Measurements from ENCODE around the gene RASGRF1. TPM values are rescaled to one million over a fixed set of nuclear protein-coding genes. Genes with fewer than 3 reads are reported as not detected.
A peak's percentile ranks its signal among the peaks of the same experiment; 100 is the strongest.
"Not testable (repeated sequence)": the region's sequence is repeated elsewhere in the genome, so short reads cannot be mapped to it uniquely, and the experiment has no call there.

RASGRF1 gene
- total RNA-seq, 1 donor from 2014 or later = not detected

- DNase-seq; ATAC-seq; intact Hi-C loops (cut with micrococcal nuclease): not testable (repeated sequence)
Observed at GRCh38 chr15:78995161-78995560, 95.4 kb downstream of the RASGRF1 start.

GRCh38 chr15:78993931-78994530, 96.5 kb downstream of the RASGRF1 start:
- DNase-seq (peak; percentile 15), ATAC-seq (no peak)
- intact Hi-C loops (cut with micrococcal nuclease) = no loop called here

- ATAC-seq (no peak), DNase-seq (peak; percentile 2)
- intact Hi-C loops (cut with micrococcal nuclease) = no loop called here
Observed at GRCh38 chr15:78993257-78993930, 97.2 kb downstream of the RASGRF1 start.

- ATAC-seq (no peak), DNase-seq (peak; percentile 19)
- intact Hi-C loops (cut with micrococcal nuclease) = no loop called here
Observed at GRCh38 chr15:78992416-78993256, 97.9 kb downstream of the RASGRF1 start.

- ATAC-seq = no peak
- intact Hi-C loops (cut with micrococcal nuclease) = no loop called here
- DNase-seq = no peak
Observed at GRCh38 chr15:78991879-78992278, 98.7 kb downstream of the RASGRF1 start.

- no peak for ATAC-seq
- DNase-seq = peak; percentile 16
- intact Hi-C loops (cut with micrococcal nuclease) = no loop called here
Observed at GRCh38 chr15:78991476-78991875, 99.1 kb downstream of the RASGRF1 start.

GRCh38 chr15:78990278-78990677, 100.3 kb downstream of the RASGRF1 start:
- intact Hi-C loops (cut with micrococcal nuclease) = no loop called here
- no peak for DNase-seq
- no peak for ATAC-seq

GRCh38 chr15:78989701-78990240, 100.8 kb downstream of the RASGRF1 start:
- no peak for DNase-seq
- intact Hi-C loops (cut with micrococcal nuclease) = no loop called here
- ATAC-seq = no peak

- ATAC-seq (peak; percentile 79), DNase-seq (peak; percentile 58)
- intact Hi-C loops (cut with micrococcal nuclease) = no loop called here
Observed at GRCh38 chr15:78988361-78988911, 102.1 kb downstream of the RASGRF1 start.

GRCh38 chr15:78987556-78988360, 102.8 kb downstream of the RASGRF1 start:
- no peak for ATAC-seq
- intact Hi-C loops (cut with micrococcal nuclease) = no loop called here
- DNase-seq = no peak

- DNase-seq = no peak
- intact Hi-C loops (cut with micrococcal nuclease) = no loop called here
- ATAC-seq = no peak
Observed at GRCh38 chr15:78985859-78986475, 104.6 kb downstream of the RASGRF1 start.

- DNase-seq (no peak), ATAC-seq (no peak)
- intact Hi-C loops (cut with micrococcal nuclease) = no loop called here
Observed at GRCh38 chr15:78984041-78984440, 106.5 kb downstream of the RASGRF1 start.

GRCh38 chr15:78983146-78983918, 107.2 kb downstream of the RASGRF1 start:
- no peak for ATAC-seq
- no peak for DNase-seq
- intact Hi-C loops (cut with micrococcal nuclease) = no loop called here

GRCh38 chr15:78982736-78983135, 107.8 kb downstream of the RASGRF1 start:
- intact Hi-C loops (cut with micrococcal nuclease) = no loop called here
- ATAC-seq (peak; percentile 24), DNase-seq (no peak)

GRCh38 chr15:78981532-78982313, 108.9 kb downstream of the RASGRF1 start:
- intact Hi-C loops (cut with micrococcal nuclease) = no loop called here
- DNase-seq (no peak), ATAC-seq (no peak)

GRCh38 chr15:78979456-78980320, 110.9 kb downstream of the RASGRF1 start:
- DNase-seq = no peak
- intact Hi-C loops (cut with micrococcal nuclease) = no loop called here
- peak; percentile 62 for ATAC-seq

All from left ventricle myocardium superior (tissue), 1 donor.